Psoas muscle (tissue), 8 donors: Measurements from ENCODE around the gene CAMSAP2. TPM values are rescaled to one million over a fixed set of nuclear protein-coding genes. Genes with fewer than 3 reads are reported as not detected.

ENCODE experiments used
- ATAC-seq, 4 donors: fragments of 200-7000 bp; cut with Tn5 transposase; one replicate each; pipeline ENCODE4 v1.9.1; 2020; ENCODE audit warnings: moderate library complexity in 3 of 4, mild to moderate bottlenecking in 2 of 4
- DNase-seq, 2 donors: peaks; one replicate each; pipeline ENCODE4 v3.0.0-alpha.2; 2020
- H3K27ac ChIP-seq: fragments of 200-600 bp; one replicate; pipeline ENCODE4 v1.8.0; 2022
- H3K27me3 ChIP-seq, 3 donors: fragments of 200-600 bp in 1 of 3; one replicate each; pipeline versions ENCODE4 v1.6.1 to v1.8.0; 2013 to 2022; ENCODE audit warnings: low read length in 2 of 3, mild to moderate bottlenecking in 2 of 3, moderate library complexity in 1 of 3; ENCODE audit not compliant: insufficient read depth in 3 of 3
- H3K36me3 ChIP-seq, 2 donors: fragments of 200-600 bp in 1 of 2; one replicate each; pipeline versions ENCODE4 v1.6.1 to v1.8.0; 2013 to 2022; ENCODE audit warnings: low read depth in 1 of 2, mild to moderate bottlenecking in 1 of 2, moderate library complexity in 1 of 2; ENCODE audit not compliant: insufficient read depth in 1 of 2
- H3K4me1 ChIP-seq: fragments of 200-600 bp; one replicate; pipeline ENCODE4 v1.8.0; 2022
- H3K4me3 ChIP-seq: fragments of 200-600 bp; one replicate; pipeline ENCODE4 v1.8.0; 2022; ENCODE audit warnings: mild to moderate bottlenecking
- H3K9me3 ChIP-seq: fragments of 200-600 bp; one replicate; pipeline ENCODE4 v1.8.0; 2022
- WGBS, 3 donors: extraction: QIAGEN DNeasy Blood & Tissue Kit; methylation state at CpG; one replicate each; pipeline versions ENCODE4 v1.1.6 to v1.1.7; 2013; 5-methylcytosine and 5-hydroxymethylcytosine counted together
- intact Hi-C, 2 donors: fragments of 100-400 bp; cut with DNase I; formaldehyde crosslinking; loops; one replicate each; pipeline versions ENCODE4 v1.11.0 to v1.14.2; 2022
- polyA plus RNA-seq, 3 donors: library from polyadenylated mRNA; stranded (reverse); fragments of 200-250 nt; gene quantifications; one replicate each; pipeline ENCODE4 v1.2.3, GENCODE V29; 2013
- total RNA-seq, 4 donors: library from RNA; stranded (reverse); fragmentation: NEBNext Ultra II Directional in 2 of 4; extraction: Animal tissue kit (Norgen Biotek cat#: 25700) in 2 of 4; gene quantifications; one replicate each; pipeline versions ENCODE4 v1.2.1 to v1.2.4, GENCODE V29; 2021 to 2023
- TF ChIP-seq, protein P1 (sequence below): fragments of 200-600 bp; IDR thresholded peaks from one replicate; pipeline ENCODE4 v1.8.0; 2022; ENCODE audit warnings: antibody characterized with exemption
- donor health status: healthy with polysubstance abuse.
- donor health status: DM: no; HTN: no; CAD: no; lungs with moderate emphysema.
- donor health status: Bipolar disorder and iron deficiency.
- donor health status: healthy.
- donor health status: DM: yes; HTN: yes; CAD: no.
- donor health status: DM: no; HTN: no; CAD: no.
- donor health status: DM: no; HTN: no; CAD: no.
- donor health status: DM: yes; HTN: yes; CAD: no.

The CAMSAP2 gene
- total and polyA plus RNA-seq, 7 donors, result 4.8 to 70.8 (median 37.0) TPM

DNA sequence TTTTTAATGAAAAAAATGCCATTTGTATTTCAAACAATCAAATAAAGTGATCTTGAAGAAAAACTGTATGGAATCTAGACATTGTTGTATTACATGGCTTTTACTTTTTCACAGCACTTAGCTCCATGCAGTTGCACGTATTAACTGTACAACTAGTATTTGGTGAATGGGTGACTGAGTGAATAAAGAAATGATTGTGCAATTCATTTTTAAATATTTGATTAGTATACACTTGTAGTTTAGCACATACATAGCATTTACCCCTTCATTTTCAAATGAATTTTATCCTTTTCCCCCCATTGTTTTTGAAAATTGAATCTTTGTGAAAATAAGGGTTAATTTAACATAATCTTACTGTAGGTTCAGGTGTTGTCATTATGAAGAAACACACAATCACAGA is 79.6 kb downstream of the CAMSAP2 start:
- no peaks in the 10 kb centered on the region for H3K9me3 ChIP-seq
- no peak for ATAC-seq
- intact Hi-C loops, result no loop called here
- no peaks in the 10 kb centered on the region for H3K4me1 ChIP-seq
- no peak overlapping the region for H3K4me3 ChIP-seq
- no peak for DNase-seq
- H3K27ac ChIP-seq, result no peak overlapping the region
- peaks cover 0 to 24% of the 10 kb centered on the region in 2 donors for H3K36me3 ChIP-seq
- 90 to 98% (median 95%) methylated on average over 1 of the region's 1 CpG for WGBS, 3 donors
- H3K27me3 ChIP-seq, result no peaks in the 10 kb centered on the region
- TF ChIP-seq, protein P1, sequence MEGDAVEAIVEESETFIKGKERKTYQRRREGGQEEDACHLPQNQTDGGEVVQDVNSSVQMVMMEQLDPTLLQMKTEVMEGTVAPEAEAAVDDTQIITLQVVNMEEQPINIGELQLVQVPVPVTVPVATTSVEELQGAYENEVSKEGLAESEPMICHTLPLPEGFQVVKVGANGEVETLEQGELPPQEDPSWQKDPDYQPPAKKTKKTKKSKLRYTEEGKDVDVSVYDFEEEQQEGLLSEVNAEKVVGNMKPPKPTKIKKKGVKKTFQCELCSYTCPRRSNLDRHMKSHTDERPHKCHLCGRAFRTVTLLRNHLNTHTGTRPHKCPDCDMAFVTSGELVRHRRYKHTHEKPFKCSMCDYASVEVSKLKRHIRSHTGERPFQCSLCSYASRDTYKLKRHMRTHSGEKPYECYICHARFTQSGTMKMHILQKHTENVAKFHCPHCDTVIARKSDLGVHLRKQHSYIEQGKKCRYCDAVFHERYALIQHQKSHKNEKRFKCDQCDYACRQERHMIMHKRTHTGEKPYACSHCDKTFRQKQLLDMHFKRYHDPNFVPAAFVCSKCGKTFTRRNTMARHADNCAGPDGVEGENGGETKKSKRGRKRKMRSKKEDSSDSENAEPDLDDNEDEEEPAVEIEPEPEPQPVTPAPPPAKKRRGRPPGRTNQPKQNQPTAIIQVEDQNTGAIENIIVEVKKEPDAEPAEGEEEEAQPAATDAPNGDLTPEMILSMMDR, result no peak

DNA sequence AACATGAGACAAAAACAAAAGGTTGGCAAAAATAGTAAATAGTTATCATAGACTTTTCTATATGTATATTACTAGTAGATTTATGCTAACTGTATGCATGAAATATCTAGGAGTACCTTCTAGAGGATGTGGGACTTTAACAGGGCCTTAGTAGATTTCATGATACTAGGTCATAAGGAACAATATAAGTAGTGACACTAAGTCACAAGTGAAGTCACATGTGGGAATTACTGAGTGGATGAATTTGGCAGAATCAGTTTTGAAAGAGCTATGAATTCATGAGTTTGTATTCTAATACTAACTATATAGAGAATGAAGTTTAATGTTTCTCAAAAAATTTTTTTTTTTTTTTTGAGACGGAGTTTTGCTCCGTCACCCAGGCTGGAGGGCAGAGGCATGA is 81.0 kb downstream of the CAMSAP2 start:
- no peak for DNase-seq
- no peak for ATAC-seq
- Histone ChIP-seq H3K36me3 (peaks cover 0 to 20% of the 10 kb centered on the region in 2 donors), H3K27me3 (no peaks in the 10 kb centered on the region), H3K27ac (no peak overlapping the region), H3K4me3 (no peak overlapping the region), H3K9me3 (no peaks in the 10 kb centered on the region), H3K4me1 (no peaks in the 10 kb centered on the region)
- 91 to 100% (median 99%) methylated on average over 2 of the region's 2 CpGs for WGBS, 3 donors
- TF ChIP-seq, protein P1, result no peak
- intact Hi-C loops, result no loop called here

DNA sequence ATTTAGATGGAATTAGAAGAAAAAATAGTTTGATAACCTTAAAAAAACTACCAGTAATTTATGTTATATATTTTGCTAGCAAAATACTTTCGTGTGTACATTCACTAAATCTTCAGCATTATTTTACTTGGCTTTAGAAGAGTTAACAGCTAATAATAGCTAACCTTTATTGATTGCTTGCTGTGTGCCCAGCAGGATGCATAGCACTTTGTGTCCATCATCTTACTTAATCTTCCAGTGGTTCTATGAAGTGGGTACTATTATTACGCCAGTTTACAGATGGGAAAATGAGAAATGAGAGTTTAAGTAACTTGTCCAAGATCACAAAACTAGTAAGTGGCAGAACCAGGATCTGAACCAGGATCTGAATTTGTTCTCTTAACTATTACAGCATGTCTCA is 92.4 kb downstream of the CAMSAP2 start:
- Histone ChIP-seq H3K36me3 (peaks cover 3 to 11% of the 10 kb centered on the region in 2 donors), H3K4me1 (no peaks in the 10 kb centered on the region), H3K27me3 (no peaks in the 10 kb centered on the region), H3K9me3 (no peaks in the 10 kb centered on the region), H3K27ac (no peak overlapping the region), H3K4me3 (no peak overlapping the region)
- ATAC-seq, result no peak
- no peak for DNase-seq
- intact Hi-C loops, result loop anchor here in 1 of 2 donors (10.0 kb wide), 1 partner anchor 276 kb away; no protein-coding TSS in a partner anchor
- TF ChIP-seq, protein P1, result no peak
- 92 to 100% (median 96%) methylated on average over 2 of the region's 2 CpGs for WGBS, 3 donors

DNA sequence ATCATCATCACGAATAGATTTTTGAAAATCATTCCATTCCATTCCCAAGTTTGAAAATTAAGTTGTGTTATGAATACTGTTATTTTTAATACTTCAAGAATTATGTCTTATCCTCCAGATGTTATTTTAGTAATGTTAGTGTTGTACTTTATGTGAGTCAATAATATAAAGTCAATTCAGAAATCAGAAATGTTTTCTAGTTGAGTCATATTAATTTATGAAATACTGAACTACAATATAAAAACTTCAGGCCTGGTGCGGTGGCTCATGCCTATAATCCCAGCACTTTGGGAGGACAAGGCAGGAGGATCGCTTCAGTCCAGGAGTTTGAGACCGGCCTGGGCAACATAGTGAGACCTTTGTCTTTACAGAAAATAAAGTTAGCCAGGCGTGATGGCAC is 95.7 kb downstream of the CAMSAP2 start:
- H3K4me3 ChIP-seq, result no peak overlapping the region
- no peak for DNase-seq
- no peaks in the 10 kb centered on the region for H3K4me1 ChIP-seq
- no peaks in the 10 kb centered on the region for H3K27me3 ChIP-seq
- no peak for ATAC-seq
- peaks cover 3 to 11% of the 10 kb centered on the region in 2 donors for H3K36me3 ChIP-seq
- intact Hi-C loops, result loop anchor here in 1 of 2 donors (10.0 kb wide), 1 partner anchor 280 kb away; no protein-coding TSS in a partner anchor
- TF ChIP-seq, protein P1, result no peak
- peaks cover 4% of the 10 kb centered on the region for H3K9me3 ChIP-seq
- WGBS, 3 donors, result 95 to 97% (median 96%) methylated on average over 5 of the region's 5 CpGs
- H3K27ac ChIP-seq, result no peak overlapping the region

DNA sequence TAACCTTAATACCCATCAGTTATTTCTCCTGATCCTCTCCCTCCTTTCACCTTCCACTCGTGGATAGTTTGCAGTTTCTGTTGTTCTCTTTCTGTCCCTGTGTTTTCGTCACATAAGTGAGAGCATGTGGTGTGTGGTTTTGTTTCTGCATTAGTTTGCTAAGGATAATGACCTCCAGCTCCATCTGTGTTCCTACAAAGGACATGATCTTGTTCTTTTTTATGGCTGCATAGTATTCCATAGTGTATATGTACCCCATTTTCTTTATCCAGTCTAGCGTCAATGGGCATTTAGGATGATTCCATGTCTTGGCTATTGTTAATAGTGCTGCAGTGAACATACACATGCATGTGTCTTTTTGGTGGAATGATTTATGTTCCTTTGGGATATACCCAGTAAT is 97.5 kb downstream of the CAMSAP2 start:
- Histone ChIP-seq H3K4me1 (no peaks in the 10 kb centered on the region), H3K36me3 (peaks cover 3 to 11% of the 10 kb centered on the region in 2 donors), H3K27ac (no peak overlapping the region), H3K9me3 (peaks cover 4% of the 10 kb centered on the region), H3K4me3 (no peak overlapping the region), H3K27me3 (no peaks in the 10 kb centered on the region)
- TF ChIP-seq, protein P1, result no peak
- intact Hi-C loops, result loop anchor here in 1 of 2 donors (2.0 to 10.0 kb wide), 2 partner anchors 213 to 281 kb away; no protein-coding TSS in a partner anchor
- WGBS, 3 donors, result 97 to 98% (median 97%) methylated on average over 3 of the region's 3 CpGs
- ATAC-seq (no peak), DNase-seq (no peak)
